ENCODE data around the gene SPTBN5. TPM values are rescaled to one million over a fixed set of nuclear protein-coding genes. Genes with fewer than 3 reads are reported as not detected.

SPTBN5 gene
- total RNA-seq, 2 donors from 2014 or later, result 0.55 to 1.4 TPM

DNA sequence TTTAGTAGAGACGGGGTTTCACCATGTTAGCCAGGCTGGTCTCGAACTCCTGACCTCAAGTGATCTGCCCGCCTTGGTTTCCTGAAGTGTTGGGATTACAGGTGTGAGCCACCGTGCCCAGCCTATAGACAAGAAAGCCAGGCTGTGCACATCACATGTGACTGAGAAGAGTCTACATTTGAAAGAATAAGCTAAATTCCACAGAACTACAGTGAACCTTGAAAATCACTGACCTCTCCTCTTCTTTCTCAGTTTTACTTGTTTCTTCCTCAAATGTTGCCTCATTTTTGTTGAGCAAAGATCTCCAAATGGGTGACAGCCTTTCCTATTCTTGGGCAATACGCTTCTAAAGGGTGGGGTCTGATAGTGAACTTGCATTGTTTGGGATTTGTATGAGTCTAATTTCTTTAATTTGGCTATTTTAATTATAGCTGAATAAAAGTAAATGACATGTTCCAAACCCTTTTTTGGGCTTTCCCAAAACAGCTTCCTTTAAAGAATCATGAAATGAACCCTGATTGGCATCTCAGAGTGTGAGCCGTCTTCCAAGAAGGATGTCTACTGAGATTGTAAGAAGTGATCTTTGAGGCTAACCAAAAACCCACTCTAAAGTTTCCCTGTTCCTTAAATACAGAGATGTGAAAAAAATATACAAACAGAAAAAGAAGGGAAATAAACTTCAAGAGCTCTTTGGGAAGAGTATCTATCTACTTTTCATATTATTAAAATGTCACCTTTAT, 21.6 kb upstream of the SPTBN5 start:
- DNase-seq (ENCODE audit: low spot score in 2 of 2) (no peak), ATAC-seq (no peak)
- Mint-ChIP-seq H3K36me3 (peaks cover 14 to 16% of the 10 kb centered on the region in 2 donors), H3K27ac (peak overlapping the region in 1 of 2 donors; percentile 72), H3K9me3 (no peaks in the 10 kb centered on the region)

GRCh38 chr15:41914411-41914810, 20.6 kb upstream of the SPTBN5 start:
- ATAC-seq, result no peak
- no peaks in the 10 kb centered on the region for H3K9me3 Mint-ChIP-seq
- no peak for DNase-seq (ENCODE audit: low spot score in 2 of 2)
- H3K36me3 Mint-ChIP-seq, result peaks cover 14% of the 10 kb centered on the region in 2 donors
- no peak overlapping the region for H3K27ac Mint-ChIP-seq

DNA sequence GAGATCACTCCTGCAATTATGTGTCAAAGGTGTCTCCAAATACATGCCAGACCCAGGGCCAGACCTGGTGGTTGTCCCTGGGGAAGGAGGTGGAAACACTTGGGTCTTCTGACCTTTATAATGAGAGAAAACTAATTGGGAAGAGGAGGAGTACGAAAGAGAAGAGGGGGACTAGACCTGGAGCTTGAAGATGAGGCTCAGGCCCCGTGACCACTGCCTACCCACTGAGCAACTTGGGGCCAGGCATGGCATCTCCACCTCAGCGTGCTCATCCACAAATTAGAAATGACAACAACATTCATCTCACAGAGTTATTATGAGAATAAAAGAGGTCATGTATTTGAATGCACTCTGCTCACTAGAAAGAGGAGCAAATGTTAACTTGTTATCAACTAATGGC, 19.4 kb upstream of the SPTBN5 start:
- H3K9me3 Mint-ChIP-seq, result no peaks in the 10 kb centered on the region
- peaks cover 4 to 23% of the 10 kb centered on the region in 2 donors for H3K36me3 Mint-ChIP-seq
- ATAC-seq (no peak), DNase-seq (ENCODE audit: low spot score in 2 of 2) (no peak)
- peak overlapping the region in 1 of 2 donors; percentile 55 for H3K27ac Mint-ChIP-seq

- DNase-seq (ENCODE audit: low spot score in 2 of 2) (no peak), ATAC-seq (no peak)
- Mint-ChIP-seq H3K36me3 (peaks cover 6 to 36% of the 10 kb centered on the region in 2 donors), H3K27ac (peak overlapping the region; percentile 33 to 90), H3K9me3 (no peaks in the 10 kb centered on the region)
These were observed 18.0 kb upstream of the SPTBN5 start for GRCh38 chr15:41911691-41912345.

DNA sequence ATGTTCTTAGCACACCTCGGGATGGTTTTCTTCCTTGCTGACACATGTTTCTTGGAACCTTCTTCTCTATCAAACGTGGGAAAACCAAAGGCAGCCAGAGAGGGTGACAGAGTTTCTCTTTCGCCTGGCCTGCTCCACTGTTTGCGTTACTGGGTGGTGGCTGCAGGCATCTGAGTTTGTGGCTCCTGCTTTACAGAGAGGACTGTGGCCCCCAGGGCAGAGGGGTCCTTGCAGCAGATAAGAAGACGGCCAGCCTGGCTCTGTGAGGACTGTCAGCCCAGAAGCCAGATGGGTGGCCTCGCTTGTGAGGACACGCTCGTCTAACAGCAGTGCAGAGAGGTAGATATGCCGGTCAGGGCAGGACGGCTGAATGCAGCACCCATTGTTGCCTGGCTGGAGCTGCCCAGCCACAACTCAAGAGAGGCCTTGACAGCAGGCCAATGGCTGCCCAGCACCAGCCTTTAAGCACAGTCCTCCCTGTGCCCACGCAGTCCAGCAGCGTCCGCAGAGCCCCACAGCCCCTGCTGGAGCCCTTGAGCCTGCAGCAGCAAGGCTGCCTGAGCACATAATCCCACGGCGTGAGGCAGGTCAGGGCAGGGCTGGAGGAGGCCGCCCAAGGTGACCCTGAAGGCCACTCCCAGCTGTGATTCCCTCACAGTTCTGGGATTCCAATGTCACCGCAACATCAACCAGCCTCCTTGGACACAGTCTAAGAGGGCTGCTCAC, 15.0 kb upstream of the SPTBN5 start:
- Mint-ChIP-seq H3K9me3 (no peaks in the 10 kb centered on the region), H3K27ac (peak overlapping the region; percentile 44 to 81)
- DNase-seq (ENCODE audit: low spot score in 2 of 2), result no peak

DNA sequence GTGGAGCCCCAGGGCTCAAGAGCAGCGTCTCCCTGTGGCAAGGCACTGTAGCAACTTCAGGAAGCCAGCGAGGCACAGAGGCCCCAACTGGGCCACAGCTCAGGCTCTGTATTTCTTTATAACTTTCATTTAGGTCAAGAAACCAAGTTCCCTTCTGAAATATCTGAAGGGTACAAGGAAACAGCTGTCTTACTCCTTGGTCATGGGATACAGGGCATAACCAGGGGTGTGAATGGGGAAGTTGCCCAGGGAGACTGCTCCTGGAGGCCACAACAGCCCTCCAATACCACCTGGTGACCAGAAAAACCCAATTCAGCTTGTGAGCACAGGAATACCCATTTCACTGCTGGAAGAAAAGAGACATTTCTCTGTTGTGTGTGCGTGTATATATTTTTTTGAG, 13.3 kb upstream of the SPTBN5 start:
- Mint-ChIP-seq H3K36me3 (peaks cover 7 to 38% of the 10 kb centered on the region in 2 donors), H3K9me3 (no peaks in the 10 kb centered on the region), H3K27ac (no peak overlapping the region)
- no peak for DNase-seq (ENCODE audit: low spot score in 2 of 2)
- no peak for ATAC-seq

More for the DNA sequence above, 15.0 kb upstream of the SPTBN5 start:
- peaks cover 7 to 38% of the 10 kb centered on the region in 2 donors for H3K36me3 Mint-ChIP-seq
- no peak for ATAC-seq

DNA sequence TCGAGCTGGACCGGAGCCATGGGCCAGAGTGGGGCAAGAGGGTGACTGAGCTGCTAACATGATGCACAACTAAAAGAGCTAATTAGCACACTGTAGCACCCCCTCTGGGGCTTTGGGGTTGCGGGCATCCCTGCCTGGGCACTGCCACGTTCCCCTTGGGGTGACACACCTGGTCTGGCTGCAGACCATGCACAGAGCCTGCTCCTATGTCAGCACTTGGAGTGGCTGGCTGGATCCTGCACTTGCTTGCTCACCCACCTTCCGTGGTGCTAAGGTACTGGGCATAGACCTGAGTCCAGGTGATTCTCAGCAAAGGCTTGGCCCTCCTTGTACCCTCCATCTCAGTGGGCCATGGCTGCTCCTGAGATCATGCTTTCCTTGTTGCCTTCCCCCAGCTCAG, 12.8 kb upstream of the SPTBN5 start:
- H3K9me3 Mint-ChIP-seq, result no peaks in the 10 kb centered on the region
- DNase-seq (ENCODE audit: low spot score in 2 of 2) (no peak), ATAC-seq (no peak)
- H3K27ac Mint-ChIP-seq, result no peak overlapping the region
- H3K36me3 Mint-ChIP-seq, result peaks cover 7 to 39% of the 10 kb centered on the region in 2 donors

DNA sequence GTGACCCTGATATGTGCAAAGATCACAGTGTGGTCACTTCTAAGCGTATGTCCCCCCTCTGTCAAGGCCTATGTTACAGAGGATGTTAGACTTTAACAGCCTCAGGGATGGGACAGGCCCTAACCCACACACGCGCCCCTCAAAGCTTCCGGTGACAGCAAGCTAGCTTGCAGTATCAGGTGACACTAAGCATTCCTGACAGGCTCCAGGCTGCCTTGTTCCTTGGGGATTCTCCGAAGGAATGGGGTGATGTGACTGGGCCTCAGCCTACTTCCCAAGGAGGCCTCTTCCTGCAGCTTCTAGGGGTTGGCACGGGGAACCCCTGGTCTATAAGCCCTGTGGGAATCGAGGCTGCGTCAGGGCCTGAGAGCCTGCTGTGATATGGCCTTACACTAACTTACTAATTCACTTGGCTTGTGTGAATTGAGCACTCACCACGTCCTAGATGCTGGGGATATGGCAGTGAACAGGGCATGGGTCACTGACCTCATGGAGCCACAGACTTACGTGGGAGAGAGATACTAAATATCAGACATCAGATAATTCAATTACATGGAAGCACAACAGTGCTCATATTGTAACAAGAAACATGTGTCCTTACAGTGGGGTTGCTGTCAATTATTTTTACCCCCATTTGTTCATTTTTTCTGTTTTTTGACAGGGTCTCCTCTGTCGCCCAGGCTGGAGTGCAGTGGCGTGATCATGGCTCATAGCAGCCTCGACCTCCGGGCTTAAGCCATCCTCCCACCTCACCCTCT, 11.4 kb upstream of the SPTBN5 start:
- no peaks in the 10 kb centered on the region for H3K9me3 Mint-ChIP-seq
- peaks cover 7 to 45% of the 10 kb centered on the region in 2 donors for H3K36me3 Mint-ChIP-seq
- DNase-seq (ENCODE audit: low spot score in 2 of 2) (no peak), ATAC-seq (peak in 1 of 2 donors; percentile 20)
- H3K27ac Mint-ChIP-seq, result peak overlapping the region in 1 of 2 donors; percentile 10

- Mint-ChIP-seq H3K9me3 (no peaks in the 10 kb centered on the region), H3K27ac (peak overlapping the region; percentile 10 to 72), H3K36me3 (peaks cover 7 to 45% of the 10 kb centered on the region in 2 donors)
- DNase-seq (ENCODE audit: low spot score in 2 of 2), result peak; percentile 65 to 71
- ATAC-seq, result peak; percentile 77 to 83
These were observed 10.7 kb upstream of the SPTBN5 start for GRCh38 chr15:41904541-41905005.

DNA sequence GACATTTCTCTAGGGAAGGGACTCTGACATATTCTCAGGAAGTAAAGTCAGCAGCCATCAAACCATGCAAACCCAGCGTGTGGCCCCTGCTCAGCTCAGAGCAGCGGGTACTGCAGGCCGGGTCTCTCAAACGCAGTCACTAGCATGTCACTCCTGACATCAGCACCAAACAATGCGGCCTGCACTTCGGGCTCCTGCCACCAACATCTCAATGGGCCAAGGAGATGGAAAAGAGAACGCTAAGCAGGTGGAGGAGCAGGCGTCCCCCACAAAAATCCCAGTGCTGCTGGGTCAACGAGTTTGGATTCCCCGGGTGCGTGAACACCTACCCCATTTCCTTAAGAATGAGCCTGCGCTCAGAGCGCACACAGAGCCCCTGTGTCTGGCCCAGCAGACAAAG, 9.9 kb upstream of the SPTBN5 start:
- Mint-ChIP-seq H3K27ac (no peak overlapping the region), H3K9me3 (no peaks in the 10 kb centered on the region), H3K36me3 (peaks cover 7 to 46% of the 10 kb centered on the region in 2 donors)
- DNase-seq (ENCODE audit: low spot score in 2 of 2), result no peak
- no peak for ATAC-seq

DNA sequence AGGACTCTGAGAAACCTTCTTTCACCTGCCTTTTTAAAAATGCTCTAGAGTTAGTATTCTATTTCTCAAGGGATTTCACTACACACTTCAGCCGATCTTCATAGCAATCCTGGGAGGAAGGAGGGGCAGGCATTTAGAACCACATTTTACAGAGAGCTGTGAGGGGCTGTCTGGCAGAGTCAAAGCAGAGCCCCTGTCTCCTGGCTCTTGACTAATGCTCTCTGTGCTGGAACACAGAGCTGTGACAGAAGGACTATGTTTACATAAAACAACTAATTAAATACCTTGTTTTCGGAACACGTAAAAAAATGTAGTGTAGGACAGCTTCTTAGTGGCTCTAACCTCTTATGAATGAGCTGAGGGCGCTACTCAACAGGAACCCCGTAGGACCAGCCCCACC, 7.6 kb upstream of the SPTBN5 start:
- ATAC-seq (no peak), DNase-seq (ENCODE audit: low spot score in 2 of 2) (no peak)
- no peak overlapping the region for H3K27ac Mint-ChIP-seq
- H3K36me3 Mint-ChIP-seq, result peaks cover 0 to 25% of the 10 kb centered on the region in 2 donors
- H3K9me3 Mint-ChIP-seq, result no peaks in the 10 kb centered on the region

DNA sequence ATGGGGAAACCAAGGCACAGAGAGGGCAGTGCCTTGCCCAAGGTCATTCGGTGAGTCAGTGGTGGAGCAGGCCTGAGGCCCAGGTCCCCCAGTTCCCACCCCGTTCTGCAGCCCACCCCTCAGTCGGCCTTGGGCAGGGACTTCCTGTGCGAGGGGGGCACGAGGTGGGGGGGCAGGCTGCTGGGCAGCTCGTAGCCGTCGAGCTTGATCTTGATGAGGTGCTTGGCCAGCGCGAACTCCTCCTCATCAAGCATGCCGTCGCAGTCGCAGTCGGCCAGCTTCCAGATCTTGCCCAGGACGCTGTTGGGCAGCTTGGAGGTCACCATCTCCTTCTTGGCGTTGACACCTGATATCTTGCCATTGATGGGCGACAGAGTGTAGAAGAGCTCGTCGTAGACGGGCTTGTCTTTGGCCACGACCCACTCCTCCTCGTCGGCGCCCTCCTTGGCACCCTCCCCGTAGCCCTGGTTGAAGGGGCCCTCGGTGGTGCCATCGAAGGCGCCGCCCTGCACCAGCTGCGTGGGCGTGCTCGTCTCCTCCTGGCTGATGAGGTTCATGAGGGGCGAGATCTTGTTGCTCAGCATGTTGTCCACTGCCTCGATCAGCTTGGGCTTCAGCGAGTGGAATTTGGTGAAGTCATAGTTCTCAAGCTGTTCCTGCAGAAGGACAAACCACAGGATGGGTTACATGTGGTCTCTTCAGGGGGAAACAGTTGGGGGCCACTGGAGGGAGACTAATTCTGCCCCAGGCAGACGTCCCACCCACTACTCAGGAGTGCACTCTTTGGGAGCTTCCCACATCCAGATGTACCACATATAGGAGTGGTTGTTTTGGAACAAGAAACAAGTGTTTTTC, 6.9 kb upstream of the SPTBN5 start:
- Mint-ChIP-seq H3K9me3 (no peaks in the 10 kb centered on the region), H3K27ac (no peak overlapping the region), H3K36me3 (peaks cover 0 to 18% of the 10 kb centered on the region in 2 donors)
- DNase-seq (ENCODE audit: low spot score in 2 of 2) (no peak), ATAC-seq (no peak)

GRCh38 chr15:41899854-41900442, 6.1 kb upstream of the SPTBN5 start:
- DNase-seq (ENCODE audit: low spot score in 2 of 2) (no peak), ATAC-seq (no peak)
- H3K9me3 Mint-ChIP-seq, result no peaks in the 10 kb centered on the region
- H3K27ac Mint-ChIP-seq, result peak overlapping the region in 1 of 2 donors; percentile 44
- peaks cover 0 to 12% of the 10 kb centered on the region in 2 donors for H3K36me3 Mint-ChIP-seq

DNA sequence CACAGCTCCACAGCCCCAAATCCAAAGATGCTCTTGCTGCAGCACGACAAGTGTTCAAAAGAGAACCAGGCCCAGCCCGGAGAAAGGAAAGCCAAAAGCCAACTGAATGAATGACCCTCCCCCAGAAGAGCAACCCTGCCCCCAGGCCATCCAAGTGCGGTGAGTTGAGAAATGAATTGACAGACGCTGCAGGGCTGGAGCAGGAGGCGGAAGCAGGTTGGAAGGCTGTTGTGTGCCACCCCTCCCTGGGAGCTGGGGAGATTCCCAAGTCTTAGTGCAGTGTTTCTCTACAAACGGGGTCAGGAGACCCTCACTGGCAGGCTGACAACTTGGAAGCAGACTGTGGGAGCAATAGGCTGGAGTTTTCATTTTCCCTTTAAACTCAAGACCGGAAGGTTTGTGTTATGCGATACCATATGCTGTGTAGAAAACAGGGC, 3.5 kb upstream of the SPTBN5 start:
- H3K36me3 Mint-ChIP-seq, result peaks cover 0 to 12% of the 10 kb centered on the region in 2 donors
- H3K9me3 Mint-ChIP-seq, result no peaks in the 10 kb centered on the region
- no peak for DNase-seq (ENCODE audit: low spot score in 2 of 2)
- ATAC-seq, result no peak
- H3K27ac Mint-ChIP-seq, result peak overlapping the region; percentile 53 to 77

DNA sequence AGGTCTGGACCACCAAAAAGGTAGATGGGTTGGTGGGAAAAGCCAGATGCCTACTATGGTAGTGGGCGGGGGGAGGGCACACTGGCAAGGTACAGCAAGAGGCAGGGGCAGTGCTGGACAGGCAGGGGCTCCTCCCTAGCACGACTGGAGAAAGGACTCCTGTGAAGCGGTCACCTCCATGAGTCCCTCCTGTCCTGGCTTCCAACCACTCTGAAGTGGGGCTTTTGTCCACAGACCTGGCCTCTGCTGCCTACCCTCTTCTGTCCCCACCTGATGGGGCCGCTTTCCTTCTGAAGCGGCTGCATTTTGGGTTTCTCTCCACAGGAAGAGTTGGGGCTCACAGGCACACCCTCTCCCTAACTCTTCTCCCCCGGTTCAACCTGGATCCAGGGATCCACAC, 2.7 kb upstream of the SPTBN5 start:
- DNase-seq (ENCODE audit: low spot score in 2 of 2), result no peak
- ATAC-seq, result no peak
- peaks cover 0 to 10% of the 10 kb centered on the region in 2 donors for H3K36me3 Mint-ChIP-seq
- peak overlapping the region; percentile 53 to 77 for H3K27ac Mint-ChIP-seq
- no peaks in the 10 kb centered on the region for H3K9me3 Mint-ChIP-seq

Data from activated naive CD4-positive, alpha-beta T cell treated with anti-CD3 and anti-CD28 coated beads, Interleukin-2, amount 50 U/mL, for 72 hours (primary cell).